ENCODE data around the gene DNAH5. TPM values are rescaled to one million over a fixed set of nuclear protein-coding genes. Genes with fewer than 3 reads are reported as not detected.

The DNAH5 gene
- total and polyA plus RNA-seq, 2 of the 8 experiments (the other 6 are each of a cell fraction or from before 2014, with no cell fraction given) = 0.30 to 0.73 TPM

DNA sequence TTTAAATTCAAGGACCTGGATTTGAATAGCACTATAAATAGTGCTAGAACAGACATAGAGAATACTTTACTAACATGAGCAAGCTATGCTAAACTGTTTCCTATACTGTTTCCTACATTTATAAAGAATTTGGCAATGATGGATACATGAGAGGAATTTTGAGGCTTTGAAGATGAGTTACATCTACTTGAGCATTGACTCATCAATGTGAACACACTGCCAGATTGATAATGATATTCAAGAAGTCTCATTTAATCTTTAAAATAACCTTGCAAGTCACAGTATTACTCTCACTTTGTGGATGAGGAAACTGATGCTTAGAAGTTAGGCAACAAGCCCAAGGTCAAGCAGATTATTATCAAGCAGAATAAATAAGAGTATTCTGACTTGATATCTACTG, 281.9 kb downstream of the DNAH5 start (continued):
- TF ChIP-seq SP1 (IDR thresholded peaks at IDR 0.05; ENCODE audit: low read depth, low read length) (no peak), GABPA (IDR thresholded peaks at IDR 0.05; ENCODE audit: borderline replicate concordance, insufficient read depth, low read length) (no peak)

Measured in H1 (cell line).